ENCODE data around the gene EXOSC6. TPM values are rescaled to one million over a fixed set of nuclear protein-coding genes. Genes with fewer than 3 reads are reported as not detected.
A peak's percentile ranks its signal among the peaks of the same experiment; 100 is the strongest.

Gene EXOSC6
- total RNA-seq, result 10 to 100 TPM; 31.1 to 33.6 TPM
- 18.8 TPM for polyA plus RNA-seq (2013, experiment 1 of 2)
- 17.6 TPM for polyA plus RNA-seq (2013, experiment 2 of 2)
- long read RNA-seq, experiment 1, full-length matches to known transcripts, result 13 of 13 reads
- long read RNA-seq, experiment 1, partial matches to known transcripts, result 0 of 13 reads
- long read RNA-seq, experiment 1, other reads (novel, unspliced or antisense), result 0 of 13 reads
- long read RNA-seq, experiment 2, full-length matches to known transcripts, result 182 of 184 reads
- long read RNA-seq, experiment 2, partial matches to known transcripts, result 0 of 184 reads
- long read RNA-seq, experiment 2, other reads (novel, unspliced or antisense), result 2 of 184 reads
- long read RNA-seq, experiment 3, full-length matches to known transcripts, result 2 of 2 reads
- long read RNA-seq, experiment 3, partial matches to known transcripts, result 0 of 2 reads
- long read RNA-seq, experiment 3, other reads (novel, unspliced or antisense), result 0 of 2 reads
- long read RNA-seq, experiment 4, full-length matches to known transcripts, result 1 of 1 reads
- long read RNA-seq, experiment 4, partial matches to known transcripts, result 0 of 1 reads
- long read RNA-seq, experiment 4, other reads (novel, unspliced or antisense), result 0 of 1 reads

DNA sequence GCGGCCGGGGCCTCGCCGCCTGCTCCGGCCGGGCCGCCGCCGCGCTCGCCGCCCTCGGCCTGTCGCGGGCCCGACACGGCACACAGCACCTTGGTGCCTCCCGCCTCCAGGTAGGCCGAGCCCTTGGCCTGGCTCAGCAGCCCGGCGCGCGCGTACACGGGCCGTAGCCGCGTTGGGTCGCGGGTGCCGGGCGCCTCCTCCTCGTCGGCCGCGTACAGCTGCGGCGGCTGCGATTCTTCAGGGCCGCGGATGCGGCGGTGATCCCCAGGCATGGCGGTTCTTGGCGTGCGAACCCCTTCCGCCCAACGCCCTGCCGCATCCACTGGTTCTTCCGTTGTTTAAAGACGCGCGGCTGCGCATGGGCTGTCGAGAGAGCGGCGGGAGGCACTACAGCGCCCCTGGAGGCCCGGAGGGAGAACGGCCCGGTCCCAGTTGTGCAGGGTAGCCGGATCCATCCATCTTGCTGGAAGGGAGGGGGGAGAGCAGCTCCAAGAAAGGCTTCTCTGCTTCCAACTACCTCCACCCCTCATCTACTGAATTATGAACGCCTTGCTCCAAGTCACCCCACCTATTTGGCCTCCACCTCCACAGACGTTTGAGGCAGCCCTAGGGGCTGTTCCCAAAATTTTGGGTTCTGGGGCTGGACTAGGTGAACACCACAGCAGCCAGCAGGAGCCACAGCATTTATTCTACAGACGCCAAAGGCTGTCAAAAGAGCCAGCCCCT lies at the start of gene EXOSC6:
Gene EXOSC6 (minus strand): TSS at position 312 of the 726 bp plus-strand sequence. CDS start 40 bp downstream, at position 272.
- peak within 1 kb of the TSS; percentile 84 for H3K4me3 ChIP-seq (ENCODE audit: low read length)
- Mint-ChIP-seq H3K27me3 (ENCODE audit: insufficient read depth) (no peaks in the 10 kb centered on the region), H3K9me3 (no peaks in the 10 kb centered on the region), H3K36me3 (ENCODE audit: low read depth) (peaks cover 54% of the 10 kb centered on the region), H3K27ac (peak within 1 kb of the TSS; percentile 94), H3K4me1 (peaks cover 6% of the 10 kb centered on the region), H3K4me3 (peak within 1 kb of the TSS; percentile 75)
- no peaks in the 10 kb centered on the region for H3K9me3 ChIP-seq (ENCODE audit: control insufficient read depth, low read length)
- TF ChIP-seq, protein P1, sequence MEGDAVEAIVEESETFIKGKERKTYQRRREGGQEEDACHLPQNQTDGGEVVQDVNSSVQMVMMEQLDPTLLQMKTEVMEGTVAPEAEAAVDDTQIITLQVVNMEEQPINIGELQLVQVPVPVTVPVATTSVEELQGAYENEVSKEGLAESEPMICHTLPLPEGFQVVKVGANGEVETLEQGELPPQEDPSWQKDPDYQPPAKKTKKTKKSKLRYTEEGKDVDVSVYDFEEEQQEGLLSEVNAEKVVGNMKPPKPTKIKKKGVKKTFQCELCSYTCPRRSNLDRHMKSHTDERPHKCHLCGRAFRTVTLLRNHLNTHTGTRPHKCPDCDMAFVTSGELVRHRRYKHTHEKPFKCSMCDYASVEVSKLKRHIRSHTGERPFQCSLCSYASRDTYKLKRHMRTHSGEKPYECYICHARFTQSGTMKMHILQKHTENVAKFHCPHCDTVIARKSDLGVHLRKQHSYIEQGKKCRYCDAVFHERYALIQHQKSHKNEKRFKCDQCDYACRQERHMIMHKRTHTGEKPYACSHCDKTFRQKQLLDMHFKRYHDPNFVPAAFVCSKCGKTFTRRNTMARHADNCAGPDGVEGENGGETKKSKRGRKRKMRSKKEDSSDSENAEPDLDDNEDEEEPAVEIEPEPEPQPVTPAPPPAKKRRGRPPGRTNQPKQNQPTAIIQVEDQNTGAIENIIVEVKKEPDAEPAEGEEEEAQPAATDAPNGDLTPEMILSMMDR (conservative IDR thresholded peaks at IDR 0.05), result peak; percentile 94
- no peaks in the 10 kb centered on the region for H3K27me3 ChIP-seq (ENCODE audit: control insufficient read depth, insufficient read depth, low read length, poor library complexity, severe bottlenecking)
- H3K27ac ChIP-seq (ENCODE audit: low read depth, low read length), result peak within 1 kb of the TSS; percentile 86
- peak; percentile 98 for DNase-seq
- peak within 1 kb of the TSS; percentile 74 for H3K9ac ChIP-seq (ENCODE audit: extremely low read depth, low read length, poor library complexity, severe bottlenecking)
- H3K36me3 ChIP-seq (ENCODE audit: control insufficient read depth, insufficient read depth, low read length), result peaks cover 47% of the 10 kb centered on the region
- 2% methylated on average over 31 to 65 of the region's 65 CpGs for WGBS, 2 experiments (ENCODE audit: insufficient coverage in 1 of 2, insufficient read length in 1 of 2)
- H3K4me1 ChIP-seq (ENCODE audit: control insufficient read depth, insufficient read depth, low read length), result no peaks in the 10 kb centered on the region

DNA sequence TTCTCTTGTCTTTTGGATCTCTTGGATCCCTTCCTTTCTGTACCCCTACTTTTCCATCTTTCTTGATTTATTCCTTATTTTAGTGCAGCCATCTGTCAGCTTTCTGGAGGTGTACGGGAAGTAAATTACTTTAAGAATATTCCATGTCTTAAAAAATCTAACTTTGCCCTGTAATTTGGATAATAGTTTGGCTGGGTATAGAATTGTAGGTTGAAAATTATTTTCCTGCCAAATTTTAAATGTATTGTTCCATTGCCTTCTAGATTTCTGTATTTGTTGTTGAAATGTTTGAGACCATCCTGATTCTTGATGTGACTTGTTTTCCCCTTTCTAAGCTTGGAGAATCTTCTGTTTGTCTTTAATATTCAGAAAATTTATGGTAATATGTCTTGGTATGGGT lies 49.4 kb upstream of the EXOSC6 start:
- Histone ChIP-seq H3K27ac (ENCODE audit: low read depth, low read length) (no peak overlapping the region), H3K27me3 (ENCODE audit: control insufficient read depth, insufficient read depth, low read length, poor library complexity, severe bottlenecking) (no peaks in the 10 kb centered on the region), H3K9me3 (ENCODE audit: control insufficient read depth, low read length) (peaks cover 14% of the 10 kb centered on the region), H3K4me1 (ENCODE audit: control insufficient read depth, insufficient read depth, low read length) (no peaks in the 10 kb centered on the region), H3K9ac (ENCODE audit: extremely low read depth, low read length, poor library complexity, severe bottlenecking) (no peak overlapping the region), H3K4me3 (ENCODE audit: low read length) (peak overlapping the region; percentile 89), H3K36me3 (ENCODE audit: control insufficient read depth, insufficient read depth, low read length) (peaks cover 29% of the 10 kb centered on the region)
- Mint-ChIP-seq H3K4me1 (peaks cover 12% of the 10 kb centered on the region), H3K4me3 (no peak overlapping the region), H3K27me3 (ENCODE audit: insufficient read depth) (no peaks in the 10 kb centered on the region), H3K27ac (no peak overlapping the region), H3K9me3 (peaks cover 8% of the 10 kb centered on the region), H3K36me3 (ENCODE audit: low read depth) (peaks cover 30% of the 10 kb centered on the region)
- no peak for DNase-seq
- WGBS, 2 experiments (ENCODE audit: insufficient coverage in 1 of 2, insufficient read length in 1 of 2), result 100% methylated on average over 1 of the region's 1 CpG; no CpG with 5 or more reads in 1 of the 2 experiments
- TF ChIP-seq, protein P1 (conservative IDR thresholded peaks at IDR 0.05), result no peak
